GM18505 (cell line): ENCODE data around the gene CNDP2.
A peak's percentile ranks its signal among the peaks of the same experiment; 100 is the strongest.

Experiments
- ATAC-seq: cut with Tn5 transposase; IDR thresholded peaks from one replicate; pipeline ENCODE4 v1.9.1; 2021; ENCODE audit not compliant: unreplicated experiment
- POLR2A ChIP-seq: IDR thresholded peaks from 4 replicates; pipeline ENCODE4 v1.6.1; 2011; ENCODE audit warnings: borderline replicate concordance; ENCODE audit not compliant: insufficient read depth, insufficient read length; ENCODE audit errors: extremely low read depth

Gene CNDP2

DNA sequence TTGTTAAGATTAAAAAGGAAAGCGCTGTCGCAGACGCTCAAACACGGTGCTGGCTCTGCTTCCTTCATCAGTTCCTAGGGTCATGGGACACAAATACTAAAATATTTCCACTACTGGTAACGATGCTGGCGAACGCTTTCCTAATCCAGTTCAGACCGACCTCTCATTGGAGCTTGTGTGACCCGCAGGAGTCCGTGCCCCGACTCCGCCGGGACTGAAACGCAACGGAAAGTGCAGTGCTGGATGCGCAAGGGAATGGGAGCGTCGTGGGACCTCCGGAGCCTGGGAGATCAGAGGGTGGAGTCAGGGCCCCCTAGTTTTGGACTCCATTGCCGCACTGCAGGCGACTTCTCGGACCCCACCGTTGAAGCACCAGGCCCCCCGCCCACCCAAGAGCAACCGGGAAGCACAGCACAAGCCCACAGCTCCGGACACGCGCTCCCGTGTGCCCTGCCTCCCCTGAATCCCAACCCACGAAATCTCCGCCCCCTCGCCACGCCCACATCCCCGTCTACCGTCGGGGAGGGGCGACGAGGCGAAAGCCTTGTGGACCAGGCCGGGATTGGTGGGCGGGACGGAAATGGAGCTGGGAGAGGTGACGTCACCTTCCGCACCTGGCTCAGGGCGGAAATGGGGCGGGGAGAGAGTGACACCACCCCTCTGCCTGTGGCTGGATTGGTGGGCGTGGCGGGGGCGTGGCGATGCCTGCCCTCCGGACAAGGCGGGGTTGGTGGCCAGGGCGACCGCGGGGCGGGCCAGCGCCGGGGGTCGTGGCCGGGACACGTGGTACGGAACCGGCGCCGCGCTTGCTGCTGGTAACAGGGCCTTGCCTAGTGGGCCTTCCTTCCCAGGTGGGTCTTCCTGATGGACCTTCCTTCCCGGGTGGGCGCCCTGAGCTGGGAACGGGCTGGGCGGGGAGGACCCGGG is at the start of gene CNDP2:
Gene CNDP2 (plus strand): TSS at position 783 of the 927 bp plus-strand sequence. CDS start 3,611 bp downstream, outside the sequence.
- peak; percentile 75 for TF ChIP-seq POLR2A
- ATAC-seq: peak; percentile 82

DNA sequence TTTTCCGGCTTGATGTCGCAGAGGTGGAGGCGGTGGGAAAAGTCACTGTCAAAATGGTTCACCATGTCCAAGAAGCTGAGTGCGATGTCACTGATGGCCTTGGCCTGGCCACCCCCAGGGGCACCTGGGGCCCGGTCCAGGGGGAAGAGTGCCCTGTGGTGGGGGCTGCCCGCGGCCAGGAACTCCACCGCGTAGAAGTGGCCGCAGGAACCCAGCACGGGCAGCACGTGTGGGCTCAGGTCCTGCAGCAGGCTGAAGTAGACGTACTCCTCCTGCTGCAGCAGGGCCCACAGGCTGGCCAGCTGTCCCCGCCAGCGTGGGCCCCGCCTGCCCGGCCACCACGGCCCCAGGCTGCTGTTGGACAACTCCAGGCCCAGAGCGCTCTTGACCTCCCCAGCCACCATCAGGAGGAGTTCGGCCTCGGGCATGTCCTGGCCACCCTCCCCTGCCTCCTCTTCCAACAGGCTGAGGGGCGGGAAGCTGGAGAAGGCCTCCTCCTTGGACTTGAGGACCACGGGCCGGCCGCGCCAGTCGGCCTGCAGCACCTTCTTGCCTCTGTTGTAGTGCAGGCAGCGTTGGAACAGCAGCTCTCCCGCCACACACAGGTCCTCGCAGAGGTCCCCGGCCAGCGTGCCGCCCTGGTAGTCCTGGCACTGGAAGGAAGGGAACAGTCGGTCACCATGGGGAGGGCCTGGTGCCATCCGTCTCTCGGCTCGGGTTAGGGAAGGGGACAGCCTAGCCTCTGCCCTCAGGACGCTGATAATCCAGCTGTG is 49.3 kb upstream of the CNDP2 start:
- no peak for TF ChIP-seq POLR2A
- ATAC-seq: no peak

DNA sequence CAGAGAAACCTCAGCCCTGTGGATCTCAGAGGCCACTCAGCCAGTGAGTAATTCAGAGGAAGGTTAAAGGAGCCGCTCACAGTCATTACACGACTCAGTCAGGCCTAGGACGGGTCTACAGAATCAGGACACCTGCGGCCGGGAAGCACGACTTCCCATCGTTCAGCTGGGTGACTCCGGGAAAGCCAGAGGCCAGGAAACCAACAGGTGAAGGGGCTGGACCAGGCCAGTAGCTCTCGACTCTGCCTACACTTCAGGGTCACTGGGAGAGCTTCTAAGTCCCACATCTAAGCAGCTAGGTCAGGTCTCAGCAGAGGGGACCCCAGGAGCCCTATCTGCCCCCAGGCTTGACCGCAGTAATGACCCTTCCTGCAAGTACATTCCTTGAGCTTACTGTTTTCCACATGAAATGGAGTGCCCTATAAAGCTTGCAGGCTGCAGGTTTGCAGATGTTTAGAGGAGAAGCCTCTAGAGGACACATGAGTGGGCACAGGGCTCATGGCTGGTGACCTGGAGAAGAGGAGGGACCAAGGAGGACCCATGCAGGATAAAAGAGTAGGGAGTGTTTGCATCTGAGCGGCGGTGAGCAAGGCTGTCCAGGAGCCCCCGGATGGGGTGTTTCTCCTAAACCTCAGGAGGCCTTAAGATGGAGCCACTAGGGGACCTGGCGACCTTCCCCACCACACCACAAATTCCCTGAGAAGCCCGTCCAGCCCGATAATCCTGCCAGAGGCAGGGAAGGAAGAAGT is 48.6 kb upstream of the CNDP2 start:
- ATAC-seq: no peak
- TF ChIP-seq POLR2A: no peak

- no peak for ATAC-seq
- no peak for TF ChIP-seq POLR2A
Observed at GRCh38 chr18:74450626-74451025, 45.5 kb upstream of the CNDP2 start.

DNA sequence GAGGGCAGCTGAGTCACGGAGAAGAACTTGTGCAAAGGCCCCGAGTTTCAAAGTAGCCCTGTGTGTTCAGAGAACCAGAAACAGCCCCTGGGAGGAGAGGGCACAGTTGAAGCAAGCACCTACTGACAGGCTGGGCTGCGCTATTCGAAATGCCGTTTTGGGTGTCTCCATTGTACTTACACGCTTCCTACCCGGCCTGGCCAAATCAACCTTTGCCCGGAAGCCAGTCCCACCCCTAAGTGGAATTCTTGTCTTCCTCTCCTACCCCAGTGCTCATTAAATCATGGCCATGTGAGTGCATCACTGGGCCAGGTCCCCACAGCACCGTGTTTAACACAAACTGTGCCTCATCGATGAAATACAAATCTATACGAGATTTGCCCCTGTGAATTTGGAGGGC is 45.0 kb upstream of the CNDP2 start:
- ATAC-seq: no peak
- no peak for TF ChIP-seq POLR2A

DNA sequence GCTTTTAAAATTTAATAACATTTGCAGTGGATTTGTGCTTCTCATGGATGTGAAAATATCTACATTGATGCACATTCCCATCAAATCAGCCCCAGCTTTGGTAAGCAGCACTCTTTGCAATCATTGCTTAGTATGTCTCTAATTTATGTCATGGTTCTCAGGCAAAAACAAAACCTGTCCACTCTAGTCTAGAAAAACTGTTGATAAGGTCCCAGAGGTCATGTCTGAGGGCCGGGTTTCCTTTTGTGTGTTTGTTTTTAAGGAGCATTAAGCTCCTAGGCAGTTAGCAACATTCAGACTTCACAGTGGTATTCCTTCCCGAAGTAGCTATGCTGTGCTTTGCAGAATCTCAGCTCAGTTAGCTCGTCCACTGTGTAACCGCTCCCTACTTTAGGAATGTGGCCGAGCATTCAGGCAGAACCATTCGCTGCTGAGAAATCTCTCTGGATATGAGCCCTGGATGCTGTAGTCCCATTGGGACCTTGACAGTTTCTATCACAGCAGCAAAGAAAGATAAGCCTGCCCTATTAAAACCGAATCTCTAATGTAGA is 43.1 kb upstream of the CNDP2 start:
- no peak for TF ChIP-seq POLR2A
- ATAC-seq: no peak

- no peak for TF ChIP-seq POLR2A
- no peak for ATAC-seq
Observed at GRCh38 chr18:74453642-74454198, 42.4 kb upstream of the CNDP2 start.

GRCh38 chr18:74454279-74454751 is 41.8 kb upstream of the CNDP2 start:
- ATAC-seq: no peak
- TF ChIP-seq POLR2A: no peak

GRCh38 chr18:74455386-74455785 is 40.8 kb upstream of the CNDP2 start:
- TF ChIP-seq POLR2A: no peak
- no peak for ATAC-seq

DNA sequence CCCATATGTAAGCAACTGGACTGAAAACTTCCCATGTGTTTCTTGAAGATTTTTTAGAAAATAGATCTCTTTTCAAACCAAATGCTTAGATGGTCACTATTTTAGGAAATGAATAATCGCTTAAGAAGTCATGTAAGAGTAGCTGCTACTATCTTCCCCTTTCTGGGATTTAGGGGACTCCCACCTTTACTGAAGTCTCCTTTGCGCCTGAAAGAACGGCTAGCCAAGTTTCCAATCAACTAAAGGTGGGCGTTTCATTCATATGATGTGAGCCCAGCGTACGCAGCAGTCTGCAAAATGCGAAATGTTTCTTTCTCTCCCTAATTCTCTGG is 40.2 kb upstream of the CNDP2 start:
- TF ChIP-seq POLR2A: no peak
- ATAC-seq: no peak

DNA sequence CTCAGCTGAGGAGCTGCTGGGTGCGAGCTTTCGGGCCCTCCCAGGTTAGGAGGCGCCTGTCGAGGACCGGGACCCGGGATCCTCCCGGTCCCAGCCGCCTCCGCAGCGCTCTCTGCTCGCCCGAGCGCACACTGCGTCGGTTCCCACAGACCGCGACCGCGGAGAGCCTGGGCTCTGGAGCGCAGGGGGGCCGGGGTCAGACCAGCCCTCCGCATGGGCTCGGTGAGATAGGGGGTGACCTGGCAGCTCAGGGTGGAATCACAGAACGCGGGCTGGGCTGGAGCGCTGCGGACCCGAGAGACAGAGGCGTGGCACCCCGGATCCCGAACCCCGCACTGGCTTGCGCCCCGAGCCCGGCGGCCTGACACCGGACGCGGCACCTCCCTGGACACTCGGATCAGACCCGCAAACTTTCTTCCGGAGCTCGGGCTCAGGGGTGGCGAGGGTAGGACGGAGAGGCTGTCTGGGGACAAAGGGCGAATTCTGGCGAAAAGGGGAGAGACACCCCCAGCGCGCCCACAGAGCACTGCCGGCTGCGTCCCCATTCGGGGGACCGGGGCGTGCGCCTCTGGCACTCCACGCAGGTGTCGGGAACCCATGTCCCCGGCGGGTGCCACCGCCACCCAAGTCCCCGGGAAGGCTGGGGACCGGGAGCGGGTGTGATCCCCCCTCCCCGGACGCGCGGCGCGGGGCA is 39.7 kb upstream of the CNDP2 start:
- no peak for TF ChIP-seq POLR2A
- no peak for ATAC-seq
